ENCODE measurements around the gene TEX2. TPM values are rescaled to one million over a fixed set of nuclear protein-coding genes. Genes with fewer than 3 reads are reported as not detected.

TEX2 gene
- total RNA-seq, 6 donors from 2014 or later = 42.3 to 96.1 (median 53.4) TPM

DNA sequence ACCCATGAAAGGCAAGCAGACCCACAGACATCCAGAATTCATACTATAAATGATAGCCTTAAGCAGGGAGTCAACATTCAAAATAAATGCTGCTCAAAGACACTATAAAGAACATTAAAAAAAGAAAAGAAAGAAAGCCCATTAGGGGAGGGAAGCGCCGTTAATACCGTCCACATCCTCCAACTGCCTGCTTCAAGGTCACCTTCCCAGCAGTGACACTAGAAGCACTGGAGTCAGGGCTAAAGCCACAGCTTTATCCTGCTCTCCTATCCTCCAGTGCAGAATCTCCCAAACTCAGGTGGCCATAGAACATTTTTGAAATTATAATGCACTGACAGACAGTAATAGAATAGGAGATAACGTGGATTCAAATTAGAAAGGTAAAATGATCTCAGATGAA lies 59.4 kb downstream of the TEX2 start:
- Histone ChIP-seq H3K36me3 (no peaks in the 10 kb centered on the region), H3K27me3 (no peaks in the 10 kb centered on the region), H3K27ac (no peak overlapping the region), H3K4me3 (no peak overlapping the region), H3K4me1 (peaks cover 0 to 20% (median 12%) of the 10 kb centered on the region in 4 donors), H3K9me3 (no peaks in the 10 kb centered on the region)
- ATAC-seq (ENCODE audit: low FRiP score in 2 of 2) (no peak), DNase-seq (no peak)
- WGBS, 2 donors = 65 to 68% methylated on average over 4 of the region's 4 CpGs
- TF ChIP-seq, protein P1, sequence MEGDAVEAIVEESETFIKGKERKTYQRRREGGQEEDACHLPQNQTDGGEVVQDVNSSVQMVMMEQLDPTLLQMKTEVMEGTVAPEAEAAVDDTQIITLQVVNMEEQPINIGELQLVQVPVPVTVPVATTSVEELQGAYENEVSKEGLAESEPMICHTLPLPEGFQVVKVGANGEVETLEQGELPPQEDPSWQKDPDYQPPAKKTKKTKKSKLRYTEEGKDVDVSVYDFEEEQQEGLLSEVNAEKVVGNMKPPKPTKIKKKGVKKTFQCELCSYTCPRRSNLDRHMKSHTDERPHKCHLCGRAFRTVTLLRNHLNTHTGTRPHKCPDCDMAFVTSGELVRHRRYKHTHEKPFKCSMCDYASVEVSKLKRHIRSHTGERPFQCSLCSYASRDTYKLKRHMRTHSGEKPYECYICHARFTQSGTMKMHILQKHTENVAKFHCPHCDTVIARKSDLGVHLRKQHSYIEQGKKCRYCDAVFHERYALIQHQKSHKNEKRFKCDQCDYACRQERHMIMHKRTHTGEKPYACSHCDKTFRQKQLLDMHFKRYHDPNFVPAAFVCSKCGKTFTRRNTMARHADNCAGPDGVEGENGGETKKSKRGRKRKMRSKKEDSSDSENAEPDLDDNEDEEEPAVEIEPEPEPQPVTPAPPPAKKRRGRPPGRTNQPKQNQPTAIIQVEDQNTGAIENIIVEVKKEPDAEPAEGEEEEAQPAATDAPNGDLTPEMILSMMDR (IDR thresholded peaks at IDR 0.05) = no peak
- no peak for TF ChIP-seq POLR2AphosphoS5 (IDR thresholded peaks at IDR 0.05)
- no peak for TF ChIP-seq EP300 (IDR thresholded peaks at IDR 0.05)
- no peak for TF ChIP-seq POLR2A (IDR thresholded peaks at IDR 0.05)

- TF ChIP-seq POLR2A (IDR thresholded peaks at IDR 0.05) (no peak), EP300 (IDR thresholded peaks at IDR 0.05) (no peak), POLR2AphosphoS5 (IDR thresholded peaks at IDR 0.05) (no peak)
- TF ChIP-seq, protein P1 (IDR thresholded peaks at IDR 0.05) = no peak
- H3K27me3 ChIP-seq = no peaks in the 10 kb centered on the region
- WGBS, 2 donors = 87 to 92% methylated on average over 5 of the region's 5 CpGs
- H3K4me3 ChIP-seq = no peak overlapping the region
- H3K9me3 ChIP-seq = no peaks in the 10 kb centered on the region
- ATAC-seq (ENCODE audit: low FRiP score in 2 of 2) (no peak), DNase-seq (no peak)
- peaks cover 0 to 20% (median 12%) of the 10 kb centered on the region in 4 donors for H3K4me1 ChIP-seq
- no peaks in the 10 kb centered on the region for H3K36me3 ChIP-seq
- H3K27ac ChIP-seq = no peak overlapping the region
These were observed 60.2 kb downstream of the TEX2 start for GRCh38 chr17:64202683-64203344.

- Histone ChIP-seq H3K36me3 (no peaks in the 10 kb centered on the region), H3K27me3 (no peaks in the 10 kb centered on the region), H3K4me1 (peaks cover 0 to 20% (median 5%) of the 10 kb centered on the region in 4 donors), H3K27ac (no peak overlapping the region), H3K4me3 (no peak overlapping the region), H3K9me3 (peaks cover 0 to 3% (median 0%) of the 10 kb centered on the region in 4 donors)
- WGBS, 2 donors = 79 to 81% methylated on average over 3 of the region's 3 CpGs
- DNase-seq = no peak
- ATAC-seq (ENCODE audit: low FRiP score in 2 of 2) = no peak
- TF ChIP-seq, protein P1 (IDR thresholded peaks at IDR 0.05) = no peak
- TF ChIP-seq EP300 (IDR thresholded peaks at IDR 0.05) = no peak
- no peak for TF ChIP-seq POLR2A (IDR thresholded peaks at IDR 0.05)
- TF ChIP-seq POLR2AphosphoS5 (IDR thresholded peaks at IDR 0.05) = no peak
These were observed 62.7 kb downstream of the TEX2 start for GRCh38 chr17:64200080-64201032.

DNA sequence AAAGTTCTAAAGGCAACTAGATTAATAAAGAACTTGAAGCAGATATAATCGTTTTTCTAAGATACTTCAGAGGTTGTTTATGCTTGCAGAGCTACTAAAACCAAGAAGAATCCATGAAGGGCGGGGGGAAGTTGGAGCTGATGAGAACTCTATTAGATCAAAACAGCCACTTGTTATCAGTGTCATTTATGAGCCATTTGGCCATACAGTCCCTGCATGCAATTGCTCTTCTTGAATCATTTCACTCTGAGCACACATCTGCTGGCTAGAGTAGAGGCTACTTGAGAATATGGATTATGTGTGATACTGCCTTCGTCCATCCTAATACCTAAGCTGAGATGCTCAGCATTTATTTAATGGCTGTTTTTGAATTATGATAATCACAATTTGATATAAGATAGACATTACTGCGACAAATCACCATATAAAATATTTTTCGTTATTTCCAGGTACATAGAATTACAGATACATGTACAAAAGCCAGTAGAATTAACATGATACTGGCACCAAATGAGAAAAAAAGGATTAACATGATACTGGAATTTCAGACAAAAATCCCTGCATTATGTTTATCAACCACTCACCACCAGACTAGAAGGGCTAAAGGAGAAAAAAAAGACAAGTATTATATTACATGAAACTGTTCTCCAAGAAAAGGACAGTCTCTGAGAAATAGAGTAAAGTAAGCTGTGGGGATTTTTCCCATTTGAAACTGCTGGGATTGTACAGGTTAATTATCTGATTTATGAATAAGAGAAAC lies 64.5 kb downstream of the TEX2 start:
- peaks cover 0 to 3% (median 0%) of the 10 kb centered on the region in 4 donors for H3K9me3 ChIP-seq
- TF ChIP-seq, protein P1 (IDR thresholded peaks at IDR 0.05) = no peak
- DNase-seq = no peak
- no peak overlapping the region for H3K4me3 ChIP-seq
- 92 to 93% methylated on average over 5 of the region's 5 CpGs for WGBS, 2 donors
- ATAC-seq (ENCODE audit: low FRiP score in 2 of 2) = no peak
- no peak overlapping the region for H3K27ac ChIP-seq
- H3K4me1 ChIP-seq = peaks cover 0 to 20% (median 5%) of the 10 kb centered on the region in 4 donors
- no peaks in the 10 kb centered on the region for H3K27me3 ChIP-seq
- H3K36me3 ChIP-seq = peaks cover 0 to 10% (median 0%) of the 10 kb centered on the region in 4 donors
